HEK293 (cell line): Measurements from ENCODE around the gene NTRK3.

Source experiments
- CTCF ChIA-PET: fragments of 350-600 bp; formaldehyde crosslinking; extraction: SDS; loops from one replicate; lab custom pipeline; 2021; ENCODE audit warnings: antibody characterized with exemption; lab: Yijun Ruan, JAX
- POLR2A ChIA-PET: fragments of 300-600 bp; formaldehyde crosslinking; extraction: SDS; loops from one replicate; lab custom pipeline; 2020; ENCODE audit warnings: antibody characterized with exemption, inconsistent platforms; lab: Yijun Ruan, JAX
- H3K27ac ChIP-seq: fragments of 200-500 bp; sonication (Bioruptor generic); 2 replicates; pipeline ENCODE4 v1.5.1; 2014; ENCODE audit warnings: low read depth, low read length, control low read depth, inconsistent platforms; ENCODE audit errors: extremely low read depth
- H3K36me3 ChIP-seq, 2 experiments: fragments of 200-500 bp in 1 of 2; sonication (Bioruptor generic) in 1 of 2; 1 replicate in 1 of 2; 2 replicates in 1 of 2; pipeline ENCODE4 v1.5.1; 2014 to 2017; ENCODE audit warnings: inconsistent platforms in 2 of 2, low read length in 2 of 2; ENCODE audit not compliant: control insufficient read depth in 2 of 2, insufficient read depth in 1 of 2
- H3K4me1 ChIP-seq: fragments of 200-500 bp; sonication (Bioruptor generic); 2 replicates; pipeline ENCODE4 v1.5.1; 2014; ENCODE audit warnings: mild to moderate bottlenecking, low read length, inconsistent platforms; ENCODE audit not compliant: control insufficient read depth, insufficient read depth
- H3K4me3 ChIP-seq: 2 replicates; pipeline ENCODE4 v1.5.1; 2011; ENCODE audit warnings: low read depth, mild to moderate bottlenecking, control low read depth, low read length, moderate library complexity
- H3K9me3 ChIP-seq: fragments of 200-500 bp; sonication (Bioruptor generic); 2 replicates; pipeline ENCODE4 v1.5.1; 2014; ENCODE audit warnings: low read depth, low read length, inconsistent platforms; ENCODE audit not compliant: control insufficient read depth, insufficient read depth
- ELK4 ChIP-seq: IDR thresholded peaks from 2 replicates; pipeline ENCODE4 v1.6.1; 2011; ENCODE audit warnings: mild to moderate bottlenecking, low read depth, low read length, borderline replicate concordance
- KLF8 ChIP-seq: fragments of 450-650 bp; formaldehyde crosslinking; IDR thresholded peaks from 2 replicates; pipeline ENCODE4 v1.5.1; 2016; ENCODE audit warnings: missing biosample characterization, missing genetic modification characterization
- OSR2 ChIP-seq: fragments of 450-650 bp; formaldehyde crosslinking; IDR thresholded peaks from 2 replicates; pipeline ENCODE4 v1.5.1; 2016; ENCODE audit warnings: missing biosample characterization, missing genetic modification characterization
- OVOL3 ChIP-seq: fragments of 450-650 bp; formaldehyde crosslinking; IDR thresholded peaks from 2 replicates; pipeline ENCODE4 v1.5.1; 2016; ENCODE audit warnings: missing biosample characterization, missing genetic modification characterization
- REST ChIP-seq: fragments of 450-650 bp; formaldehyde crosslinking; IDR thresholded peaks from 2 replicates; pipeline ENCODE4 v1.5.1; 2016; ENCODE audit warnings: missing biosample characterization, missing genetic modification characterization
- SALL2 ChIP-seq: fragments of 450-650 bp; formaldehyde crosslinking; IDR thresholded peaks from 2 replicates; pipeline ENCODE4 v1.5.0; 2017; ENCODE audit warnings: missing biosample characterization, mild to moderate bottlenecking, missing genetic modification characterization, borderline replicate concordance
- SCRT1 ChIP-seq: fragments of 450-650 bp; formaldehyde crosslinking; IDR thresholded peaks from 2 replicates; pipeline ENCODE4 v1.5.1; 2016; ENCODE audit warnings: missing biosample characterization, missing genetic modification characterization, borderline replicate concordance
- ZBTB20 ChIP-seq: fragments of 450-650 bp; formaldehyde crosslinking; IDR thresholded peaks from 2 replicates; pipeline ENCODE4 v1.5.1; 2016; ENCODE audit warnings: missing biosample characterization, missing genetic modification characterization
- ZNF221 ChIP-seq: fragments of 450-650 bp; formaldehyde crosslinking; IDR thresholded peaks from 2 replicates; pipeline ENCODE4 v1.5.1; 2017; ENCODE audit warnings: missing biosample characterization, missing genetic modification characterization, borderline replicate concordance
- ZNF248 ChIP-seq: fragments of 450-650 bp; formaldehyde crosslinking; IDR thresholded peaks from 2 replicates; pipeline ENCODE4 v1.5.1; 2017; ENCODE audit warnings: missing biosample characterization, missing genetic modification characterization
- ZNF416 ChIP-seq: fragments of 450-650 bp; formaldehyde crosslinking; IDR thresholded peaks from 2 replicates; pipeline ENCODE4 v1.5.1; 2016; ENCODE audit warnings: missing biosample characterization, missing genetic modification characterization
- ZNF530 ChIP-seq: fragments of 450-650 bp; formaldehyde crosslinking; IDR thresholded peaks from 2 replicates; pipeline ENCODE4 v1.5.1; 2016; ENCODE audit warnings: low read depth, missing biosample characterization, missing genetic modification characterization
- ZNF544 ChIP-seq: fragments of 450-650 bp; formaldehyde crosslinking; IDR thresholded peaks from 2 replicates; pipeline ENCODE4 v1.5.0; 2017; ENCODE audit warnings: missing biosample characterization, missing genetic modification characterization
- ZNF549 ChIP-seq: fragments of 450-650 bp; IDR thresholded peaks from 2 replicates; pipeline ENCODE4 v1.5.1; 2018; ENCODE audit warnings: missing biosample characterization, missing genetic modification characterization, mild to moderate bottlenecking, inconsistent platforms, moderate library complexity
- ZNF555 ChIP-seq: fragments of 450-650 bp; formaldehyde crosslinking; conservative IDR thresholded peaks from 2 replicates; pipeline ENCODE4 v1.5.1; 2017; ENCODE audit warnings: missing biosample characterization, mild to moderate bottlenecking, missing genetic modification characterization, inconsistent platforms
- ZNF558 ChIP-seq: fragments of 450-650 bp; formaldehyde crosslinking; IDR thresholded peaks from 2 replicates; pipeline ENCODE4 v1.5.1; 2016; ENCODE audit warnings: missing biosample characterization, missing genetic modification characterization
- ZNF626 ChIP-seq: fragments of 450-650 bp; sonication (Bioruptor Pico); formaldehyde crosslinking; IDR thresholded peaks from 2 replicates; pipeline ENCODE4 v1.5.1; 2018; ENCODE audit warnings: missing biosample characterization, missing genetic modification characterization, inconsistent platforms
- ZNF658 ChIP-seq: fragments of 450-650 bp; formaldehyde crosslinking; IDR thresholded peaks from 2 replicates; pipeline ENCODE4; 2016; ENCODE audit warnings: missing biosample characterization, missing genetic modification characterization
- ZNF791 ChIP-seq: fragments of 450-650 bp; formaldehyde crosslinking; IDR thresholded peaks from 2 replicates; pipeline ENCODE4 v1.5.1; 2016; ENCODE audit warnings: missing biosample characterization, missing genetic modification characterization
- ZSCAN18 ChIP-seq: fragments of 450-650 bp; formaldehyde crosslinking; IDR thresholded peaks from 2 replicates; pipeline ENCODE4 v1.5.1; 2016; ENCODE audit warnings: missing biosample characterization, missing genetic modification characterization

NTRK3 gene

GRCh38 chr15:88142121-88142520, 114.4 kb downstream of the NTRK3 start:
- TF ChIP-seq ZNF416 (tag by site-specific recombination) = no peak
- TF ChIP-seq ZNF791 (tag by site-specific recombination) = no peak
- TF ChIP-seq ZNF555 = no peak
- no peak for TF ChIP-seq ZNF549
- no peak for TF ChIP-seq ZNF530 (tag by site-specific recombination)
- TF ChIP-seq ZNF658 (tag by site-specific recombination) = no peak
- TF ChIP-seq REST (tag by site-specific recombination) = no peak
- no peak for TF ChIP-seq OSR2 (tag by site-specific recombination)
- no peak for TF ChIP-seq ZSCAN18 (tag by site-specific recombination)
- no peak for TF ChIP-seq ZNF221 (tag by site-specific recombination)
- TF ChIP-seq SALL2 (tag by site-specific recombination) = no peak
- TF ChIP-seq OVOL3 (tag by site-specific recombination) = no peak
- no peak for TF ChIP-seq ZNF248 (tag by site-specific recombination)
- no peak for TF ChIP-seq SCRT1 (tag by site-specific recombination)
- TF ChIP-seq ZBTB20 (tag by site-specific recombination) = no peak
- TF ChIP-seq ZNF544 (tag by site-specific recombination) = no peak
- no peak for TF ChIP-seq ZNF558 (tag by site-specific recombination)
- no peak for TF ChIP-seq ZNF626 (tag by site-specific recombination)
- TF ChIP-seq, all 188 proteins: peak for 0
- H3K27ac ChIP-seq = no peak overlapping the region
- no peaks in the 10 kb centered on the region for H3K9me3 ChIP-seq
- no peak overlapping the region for H3K4me3 ChIP-seq
- CTCF ChIA-PET = no interaction called here
- H3K36me3 ChIP-seq = no peaks in the 10 kb centered on the region
- H3K4me1 ChIP-seq = no peaks in the 10 kb centered on the region
- POLR2A ChIA-PET = no interaction called here

- Histone ChIP-seq H3K9me3 (no peaks in the 10 kb centered on the region), H3K4me1 (no peaks in the 10 kb centered on the region), H3K4me3 (no peak overlapping the region), H3K27ac (no peak overlapping the region), H3K36me3 (no peaks in the 10 kb centered on the region)
- TF ChIP-seq KLF8 (no peak), ELK4 (no peak)
- ChIA-PET POLR2A (no interaction called here), CTCF (no interaction called here)
Observed at GRCh38 chr15:88141269-88141889, 115.2 kb downstream of the NTRK3 start.
